Neutrophil (primary cell): ENCODE results near the gene KCTD15.

ENCODE experiments used
- H3K27ac ChIP-seq: fragments of 200-600 bp; sonication (generic); 2 replicates; pipeline ENCODE4 v1.5.1; 2016; ENCODE audit warnings: mild to moderate bottlenecking, moderate library complexity
- H3K27me3 ChIP-seq: fragments of 200-600 bp; sonication (generic); 2 replicates; pipeline ENCODE4 v1.6.0; 2016; ENCODE audit warnings: mild to moderate bottlenecking
- H3K36me3 ChIP-seq: fragments of 200-600 bp; sonication (generic); 2 replicates; pipeline ENCODE4 v1.5.1; 2017
- H3K4me1 ChIP-seq, 2 experiments: fragments of 200-600 bp in 1 of 2; sonication (generic) in 1 of 2; 1 replicate in 1 of 2; 2 replicates in 1 of 2; pipeline versions ENCODE4 v1.5.1 to v1.6.1; 2013 to 2016; ENCODE audit warnings: low read depth in 1 of 2, low read length in 1 of 2, mild to moderate bottlenecking in 1 of 2, moderate library complexity in 1 of 2; ENCODE audit not compliant: control insufficient read depth in 1 of 2, insufficient read depth in 1 of 2
- H3K4me3 ChIP-seq, 2 experiments: fragments of 200-600 bp in 1 of 2; sonication (generic) in 1 of 2; 1 replicate in 1 of 2; 2 replicates in 1 of 2; pipeline ENCODE4 v1.5.1; 2013 to 2016; ENCODE audit warnings: low read depth in 1 of 2, low read length in 1 of 2, mild to moderate bottlenecking in 1 of 2, moderate library complexity in 1 of 2
- H3K9me3 ChIP-seq: fragments of 200-600 bp; sonication (generic); 2 replicates; pipeline ENCODE4 v1.5.1; 2016
- CTCF ChIP-seq: fragments of 200-600 bp; sonication (generic); IDR thresholded peaks from 2 replicates; pipeline ENCODE4 v1.5.1; 2016; ENCODE audit warnings: antibody characterized with exemption

The KCTD15 gene

GRCh38 chr19:33755099-33756035, 41.3 kb upstream of the KCTD15 start:
- H3K4me3 ChIP-seq: no peak overlapping the region
- no peak for TF ChIP-seq CTCF
- H3K9me3 ChIP-seq: no peaks in the 10 kb centered on the region
- no peaks in the 10 kb centered on the region for H3K27me3 ChIP-seq
- H3K4me1 ChIP-seq: no peaks in the 10 kb centered on the region
- no peaks in the 10 kb centered on the region for H3K36me3 ChIP-seq
- no peak overlapping the region for H3K27ac ChIP-seq

DNA sequence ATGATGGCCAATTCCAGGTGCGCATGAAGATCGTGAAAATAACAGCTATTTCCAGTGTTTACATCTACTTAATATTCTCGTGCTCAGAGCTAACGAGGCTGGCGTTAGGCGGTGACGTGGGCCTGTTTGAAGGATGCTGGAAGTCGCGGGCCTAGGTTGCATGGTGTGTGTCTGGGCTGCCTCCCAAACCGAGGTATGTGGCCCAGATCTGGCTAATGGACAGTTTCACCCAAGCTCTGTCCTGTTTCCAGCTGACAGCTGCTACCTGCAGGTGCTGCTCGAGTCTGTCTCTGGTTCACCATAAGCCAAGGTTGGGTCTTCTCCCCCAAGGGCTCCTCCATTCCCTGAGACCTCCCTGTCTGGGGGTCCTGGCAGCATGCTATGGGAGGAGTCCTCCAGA, 40.5 kb upstream of the KCTD15 start:
- no peaks in the 10 kb centered on the region for H3K9me3 ChIP-seq
- H3K4me3 ChIP-seq: no peak overlapping the region
- H3K27me3 ChIP-seq: no peaks in the 10 kb centered on the region
- no peak for TF ChIP-seq CTCF
- H3K27ac ChIP-seq: no peak overlapping the region
- H3K36me3 ChIP-seq: no peaks in the 10 kb centered on the region
- no peaks in the 10 kb centered on the region for H3K4me1 ChIP-seq

DNA sequence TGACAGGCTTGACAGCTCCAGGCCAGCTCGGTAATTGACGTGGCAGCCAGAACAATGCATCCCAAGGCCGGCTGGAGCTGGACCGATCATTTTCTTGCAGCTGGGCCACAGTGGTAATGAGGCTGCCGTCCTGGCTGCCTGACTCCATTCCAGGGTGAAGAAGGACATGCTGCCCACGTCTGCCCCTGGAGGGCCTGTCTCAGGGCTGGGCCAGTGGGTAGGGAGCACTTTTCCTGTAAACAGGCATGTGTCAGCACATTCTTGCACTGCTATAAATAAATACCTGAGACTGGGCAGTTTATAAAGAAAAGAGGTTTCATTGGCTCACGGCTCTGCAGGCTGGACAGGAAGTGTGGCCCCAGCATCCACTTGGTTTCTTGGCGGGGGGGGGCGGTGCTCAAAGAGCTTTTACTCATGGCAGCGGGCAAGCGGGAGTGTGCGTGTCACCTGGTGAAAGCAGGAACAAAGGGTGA, 38.1 kb upstream of the KCTD15 start:
- Histone ChIP-seq H3K27ac (no peak overlapping the region), H3K9me3 (no peaks in the 10 kb centered on the region), H3K4me1 (no peaks in the 10 kb centered on the region), H3K36me3 (no peaks in the 10 kb centered on the region), H3K27me3 (no peaks in the 10 kb centered on the region), H3K4me3 (no peak overlapping the region)
- TF ChIP-seq CTCF: no peak

DNA sequence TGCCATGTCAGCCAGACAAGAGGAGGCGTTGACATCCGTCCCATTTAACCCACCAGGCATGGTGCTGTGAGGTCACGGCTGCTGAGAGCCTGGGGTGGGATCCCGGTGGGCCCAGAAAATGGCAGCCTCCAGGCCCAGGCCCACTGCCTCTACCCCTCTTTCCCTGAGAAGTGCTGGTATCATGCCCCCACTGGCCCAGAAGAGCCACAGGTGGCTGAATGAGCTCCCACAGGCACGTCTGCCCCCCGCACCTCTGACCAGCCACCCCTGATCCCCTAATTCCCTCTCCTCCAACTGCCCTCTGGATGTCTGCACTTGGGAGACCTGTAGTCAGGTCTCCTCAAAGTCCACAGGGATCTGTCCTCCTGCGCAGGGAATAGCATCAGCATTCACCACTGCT, 37.3 kb upstream of the KCTD15 start:
- Histone ChIP-seq H3K4me1 (no peaks in the 10 kb centered on the region), H3K27ac (no peak overlapping the region), H3K4me3 (no peak overlapping the region), H3K36me3 (no peaks in the 10 kb centered on the region), H3K27me3 (no peaks in the 10 kb centered on the region), H3K9me3 (no peaks in the 10 kb centered on the region)
- no peak for TF ChIP-seq CTCF

DNA sequence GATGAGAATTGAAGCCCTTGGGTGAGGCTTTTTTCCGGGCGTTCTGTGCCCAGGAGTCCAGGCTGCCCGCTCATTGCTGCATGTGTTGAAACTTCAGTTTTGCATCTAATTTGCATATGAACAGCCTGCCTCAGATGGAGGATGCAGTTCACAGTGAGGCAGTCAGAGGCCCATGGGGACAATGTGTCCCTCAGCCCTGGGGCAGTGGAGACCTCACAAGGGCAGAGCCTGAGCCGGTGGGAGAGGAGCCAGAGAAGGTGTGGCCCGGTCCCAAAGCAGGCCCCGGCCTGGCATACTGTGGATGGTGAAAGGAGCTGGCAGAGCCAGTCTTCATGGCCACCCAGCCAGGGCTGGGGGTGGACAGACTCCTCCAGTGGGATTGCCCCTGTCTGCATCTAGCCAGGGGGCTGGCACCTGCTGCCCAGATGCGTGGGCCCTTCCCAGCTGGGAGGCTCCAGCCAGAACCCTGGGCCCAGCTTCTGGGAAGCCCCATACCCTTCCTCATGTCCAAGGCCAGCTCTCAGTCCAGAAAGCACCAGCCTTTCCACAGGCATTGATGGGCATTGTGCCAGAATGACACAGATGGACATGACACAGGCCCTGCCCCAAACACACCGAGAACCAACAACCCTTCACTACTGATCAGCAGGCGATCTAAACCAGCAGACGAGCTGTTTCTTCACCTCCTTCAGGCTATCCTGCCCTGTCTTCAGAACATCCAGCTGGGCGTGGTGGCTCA, 32.9 kb upstream of the KCTD15 start:
- Histone ChIP-seq H3K27ac (no peak overlapping the region), H3K36me3 (no peaks in the 10 kb centered on the region), H3K27me3 (peaks cover under 1% of the 10 kb centered on the region), H3K4me3 (no peak overlapping the region), H3K4me1 (no peaks in the 10 kb centered on the region), H3K9me3 (no peaks in the 10 kb centered on the region)
- no peak for TF ChIP-seq CTCF
